ENCODE measurements around the gene LCORL. TPM values are rescaled to one million over a fixed set of nuclear protein-coding genes. Genes with fewer than 3 reads are reported as not detected.

Gene LCORL
- total RNA-seq, 1 donor from 2014 or later, result 11.0 TPM

Other genes starting within 250 kb of the LCORL start
- under 0.01 TPM in 1 of 2 replicates, not detected in the other for gene FAM184B, start 240.1 kb downstream of the LCORL start, total RNA-seq
- gene DCAF16, start 211.0 kb downstream of the LCORL start, total RNA-seq, result 15.4 and 22.4 TPM in 2 replicates
- 8.9 and 29.3 TPM in 2 replicates for gene NCAPG, start 210.8 kb downstream of the LCORL start, total RNA-seq